Stimulated activated CD8-positive, alpha-beta memory T cell treated with anti-CD3 and anti-CD28 coated beads, Interleukin-4, amount 100 ng/mL, for 48 hours (primary cell): ENCODE results near the gene TNFRSF4.
"Not testable (repeated sequence)": the region's sequence is repeated elsewhere in the genome, so short reads cannot be mapped to it uniquely, and the experiment has no call there.

Experiments used
- DNase-seq: peaks from one replicate; pipeline ENCODE4 v3.0.0-alpha.2; 2020

TNFRSF4 gene

GRCh38 chr1:1179983-1180861 is 33.7 kb downstream of the TNFRSF4 start:
- no peak for DNase-seq

GRCh38 chr1:1179346-1179982 is 34.5 kb downstream of the TNFRSF4 start:
- no peak for DNase-seq

- DNase-seq: no peak
Observed at GRCh38 chr1:1178794-1179331, 35.1 kb downstream of the TNFRSF4 start.

GRCh38 chr1:1177452-1178206 is 36.3 kb downstream of the TNFRSF4 start:
- no peak for DNase-seq

- no peak for DNase-seq
Observed at GRCh38 chr1:1176931-1177330, 37.0 kb downstream of the TNFRSF4 start.

GRCh38 chr1:1176063-1176761 is 37.7 kb downstream of the TNFRSF4 start:
- not testable (repeated sequence) for DNase-seq

GRCh38 chr1:1175221-1176062 is 38.5 kb downstream of the TNFRSF4 start:
- no peak for DNase-seq

GRCh38 chr1:1173793-1174415 is 40.0 kb downstream of the TNFRSF4 start, which contains the start of gene TTLL10:
Gene TTLL10, plus strand, starts transcription at chr1:1173880. Its CDS starts 5,336 bp downstream, at chr1:1179216.
- DNase-seq: peak; percentile 47

GRCh38 chr1:1173061-1173792 is 40.7 kb downstream of the TNFRSF4 start:
- DNase-seq: no peak

- DNase-seq: peak; percentile 50
Observed at GRCh38 chr1:1171546-1172340, 42.2 kb downstream of the TNFRSF4 start.

- DNase-seq: no peak
Observed at GRCh38 chr1:1171161-1171545, 42.8 kb downstream of the TNFRSF4 start.

GRCh38 chr1:1170215-1171091 is 43.5 kb downstream of the TNFRSF4 start:
- DNase-seq: no peak

GRCh38 chr1:1169429-1170214 is 44.3 kb downstream of the TNFRSF4 start:
- DNase-seq: no peak

GRCh38 chr1:1168451-1169411 is 45.2 kb downstream of the TNFRSF4 start:
- no peak for DNase-seq

- no peak for DNase-seq
Observed at GRCh38 chr1:1167841-1168450, 46.0 kb downstream of the TNFRSF4 start.

- DNase-seq: no peak
Observed at GRCh38 chr1:1167398-1167821, 46.5 kb downstream of the TNFRSF4 start.
